Mesenchymal stem cell (in vitro differentiated cells and primary cell): Measurements from ENCODE around the gene OR2T1.
"Not testable (repeated sequence)": the region's sequence is repeated elsewhere in the genome, so short reads cannot be mapped to it uniquely, and the experiment has no call there.

Source experiments
- DNase-seq: peaks from one replicate; pipeline ENCODE4 v3.0.0-alpha.2; 2013
- H2AFZ ChIP-seq: one replicate; pipeline ENCODE4 v1.6.1; 2013; ENCODE audit warnings: low read depth, mild to moderate bottlenecking, control low read depth, inconsistent platforms, low read length, moderate library complexity
- H2AK5ac ChIP-seq: 2 replicates; pipeline ENCODE4 v1.6.1; 2013; ENCODE audit warnings: low read length, moderate library complexity, mild to moderate bottlenecking, inconsistent platforms; ENCODE audit not compliant: severe bottlenecking
- H2BK120ac ChIP-seq: one replicate; pipeline ENCODE4 v1.6.1; 2013; ENCODE audit warnings: low read depth, mild to moderate bottlenecking, inconsistent platforms, low read length, moderate library complexity
- H2BK12ac ChIP-seq, 2 experiments: one replicate each; pipeline ENCODE4 v1.6.1; 2013; ENCODE audit warnings: inconsistent platforms in 2 of 2, low read length in 2 of 2, mild to moderate bottlenecking in 2 of 2, moderate library complexity in 2 of 2, control low read depth in 1 of 2
- H2BK15ac ChIP-seq: one replicate; pipeline ENCODE4 v1.6.1; 2013; ENCODE audit warnings: mild to moderate bottlenecking, low read depth, inconsistent platforms; ENCODE audit not compliant: poor library complexity, severe bottlenecking
- H2BK5ac ChIP-seq: 2 replicates; pipeline ENCODE4 v1.6.1; 2013; ENCODE audit warnings: low read depth, mild to moderate bottlenecking, low read length, control low read depth, inconsistent platforms; ENCODE audit not compliant: poor library complexity, severe bottlenecking
- H3K14ac ChIP-seq, 2 experiments: one replicate each; pipeline ENCODE4 v1.6.1; 2013; ENCODE audit warnings: inconsistent platforms in 2 of 2, low read length in 2 of 2, control low read depth in 1 of 2, mild to moderate bottlenecking in 1 of 2, moderate library complexity in 1 of 2
- H3K18ac ChIP-seq, 2 experiments: one replicate each; pipeline ENCODE4 v1.6.1; 2013; ENCODE audit warnings: inconsistent platforms in 2 of 2, low read length in 2 of 2, control low read depth in 1 of 2, low read depth in 1 of 2, mild to moderate bottlenecking in 1 of 2
- H3K23ac ChIP-seq, 2 experiments: one replicate each; pipeline ENCODE4 v1.6.1; 2013; ENCODE audit warnings: inconsistent platforms in 2 of 2, low read length in 2 of 2, mild to moderate bottlenecking in 2 of 2, moderate library complexity in 2 of 2, control low read depth in 1 of 2
- H3K27ac ChIP-seq: 2 replicates; pipeline ENCODE4 v1.5.1; 2013; ENCODE audit warnings: mild to moderate bottlenecking, moderate library complexity, low read length, control low read depth, inconsistent platforms; ENCODE audit not compliant: poor library complexity, severe bottlenecking
- H3K27me3 ChIP-seq, 2 experiments: 2 replicates each; pipeline versions ENCODE4 v1.6.1 to v1.7.0; 2013; ENCODE audit warnings: low read length in 2 of 2, mild to moderate bottlenecking in 2 of 2, moderate library complexity in 2 of 2, control low read depth in 1 of 2, inconsistent platforms in 1 of 2; ENCODE audit not compliant: control insufficient read depth in 1 of 2, insufficient read depth in 1 of 2
- H3K36me3 ChIP-seq, 2 experiments: 2 replicates each; pipeline versions ENCODE4 v1.6.1 to v1.7.0; 2013; ENCODE audit warnings: low read length in 2 of 2, control low read depth in 1 of 2, inconsistent platforms in 1 of 2, low read depth in 1 of 2, mild to moderate bottlenecking in 1 of 2; ENCODE audit not compliant: insufficient read depth in 2 of 2, control insufficient read depth in 1 of 2
- H3K4ac ChIP-seq, 2 experiments: one replicate each; pipeline ENCODE4 v1.6.1; 2013; ENCODE audit warnings: inconsistent platforms in 2 of 2, low read length in 2 of 2, mild to moderate bottlenecking in 2 of 2, moderate library complexity in 2 of 2, control low read depth in 1 of 2, low read depth in 1 of 2
- H3K4me1 ChIP-seq: 2 replicates; pipeline ENCODE4 v1.6.1; 2013; ENCODE audit warnings: low read depth, low read length, control low read depth; ENCODE audit not compliant: control insufficient read depth, insufficient read depth
- H3K4me2 ChIP-seq: 2 replicates; pipeline ENCODE4 v1.6.1; 2013; ENCODE audit warnings: low read length, mild to moderate bottlenecking, inconsistent platforms; ENCODE audit not compliant: poor library complexity, severe bottlenecking
- H3K4me3 ChIP-seq, 2 experiments: 2 replicates each; pipeline versions ENCODE4 v1.5.1 to v1.7.0; 2013; ENCODE audit warnings: low read length in 2 of 2, mild to moderate bottlenecking in 2 of 2, control low read depth in 1 of 2, low read depth in 1 of 2; ENCODE audit not compliant: insufficient read depth in 1 of 2
- H3K79me1 ChIP-seq: replicated peaks from 2 replicates; pipeline ENCODE4 v1.6.1; 2013; ENCODE audit warnings: mild to moderate bottlenecking, control low read depth, low read length, inconsistent platforms; ENCODE audit not compliant: poor library complexity, severe bottlenecking
- H3K9ac ChIP-seq: 2 replicates; pipeline ENCODE4 v1.7.0; 2013; ENCODE audit warnings: mild to moderate bottlenecking, low read length, moderate library complexity
- H3K9me3 ChIP-seq: 2 replicates; pipeline ENCODE4 v1.7.0; 2013; ENCODE audit warnings: mild to moderate bottlenecking, low read length; ENCODE audit not compliant: control insufficient read depth
- H4K8ac ChIP-seq: one replicate; pipeline ENCODE4 v1.6.1; 2013; ENCODE audit warnings: inconsistent platforms, mild to moderate bottlenecking, low read length, moderate library complexity
- H4K91ac ChIP-seq: one replicate; pipeline ENCODE4 v1.6.1; 2013; ENCODE audit warnings: mild to moderate bottlenecking, low read length, inconsistent platforms
- WGBS: methylation state at CpG from one replicate; pipeline ENCODE4 v1.1.7; 2013; ENCODE audit warnings: mixed read lengths; 5-methylcytosine and 5-hydroxymethylcytosine counted together

Gene OR2T1

DNA sequence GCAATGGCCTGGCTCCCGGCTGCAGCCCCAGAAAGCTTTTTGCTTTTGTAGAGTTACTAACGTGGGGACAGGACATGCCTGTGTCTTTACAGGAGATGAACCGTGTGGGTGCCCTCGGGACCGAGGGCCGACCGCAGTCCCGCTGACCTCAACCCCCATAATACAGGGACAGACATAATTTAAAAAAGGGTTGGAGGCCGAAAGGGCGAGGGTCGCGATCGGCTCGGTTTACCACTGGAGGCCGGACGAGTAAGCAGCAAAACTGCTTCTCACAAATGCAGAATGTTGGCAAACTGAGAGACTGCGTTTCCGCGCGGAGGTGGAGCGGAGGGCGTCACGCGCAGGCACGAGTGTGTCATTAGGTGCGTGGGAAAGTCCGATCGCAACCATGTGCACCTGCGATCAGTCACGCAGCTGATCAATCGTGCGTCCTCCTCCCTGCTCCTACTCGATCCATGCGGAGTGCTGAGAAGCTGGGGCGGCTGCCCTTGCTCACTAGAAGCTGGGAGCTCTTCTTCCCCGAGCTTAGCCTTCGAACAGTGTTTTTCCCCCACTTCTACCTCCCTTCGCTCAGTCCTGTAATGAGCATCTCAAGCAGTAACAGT is 31.1 kb downstream of the OR2T1 start:
- not testable (repeated sequence) for H3K18ac ChIP-seq, H3K23ac ChIP-seq, H2BK15ac ChIP-seq, H3K4me3 ChIP-seq, H3K4ac ChIP-seq, H3K4me1 ChIP-seq, H3K14ac ChIP-seq, H2AK5ac ChIP-seq, H3K9me3 ChIP-seq, H3K79me1 ChIP-seq, H4K91ac ChIP-seq, H3K9ac ChIP-seq, DNase-seq, H2BK5ac ChIP-seq, H2BK12ac ChIP-seq, H3K4me2 ChIP-seq, H2AFZ ChIP-seq, H3K27ac ChIP-seq, H2BK120ac ChIP-seq, H4K8ac ChIP-seq, H3K27me3 ChIP-seq, H3K36me3 ChIP-seq
- WGBS: 93% methylated on average over 28 of the region's 38 CpGs

DNA sequence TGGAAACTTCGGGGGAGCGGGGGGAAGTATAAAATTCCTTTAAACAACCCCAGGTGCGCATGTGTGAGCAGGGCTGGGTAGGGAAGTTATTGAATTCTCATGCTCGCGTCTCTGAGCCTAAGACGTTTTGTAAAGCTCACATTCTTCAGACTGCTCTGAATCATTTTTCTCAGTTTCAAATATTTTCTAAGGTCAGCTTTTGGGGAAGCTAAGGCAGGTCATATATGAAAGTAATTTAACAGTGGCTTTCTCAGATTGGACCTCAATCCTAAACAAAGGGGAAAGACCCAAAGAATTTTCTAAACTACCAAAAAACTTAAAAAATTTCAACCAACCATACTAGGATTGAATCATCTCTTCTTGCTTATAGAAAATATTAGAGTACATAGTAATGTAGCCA is 32.1 kb downstream of the OR2T1 start:
- no CpG with 5 or more reads among the region's 6 CpGs for WGBS
- not testable (repeated sequence) for H3K27me3 ChIP-seq, H4K8ac ChIP-seq, H2BK120ac ChIP-seq, H3K14ac ChIP-seq, H3K36me3 ChIP-seq, H2AFZ ChIP-seq, H3K27ac ChIP-seq, H3K4me1 ChIP-seq, H3K9ac ChIP-seq, H3K4ac ChIP-seq, H2AK5ac ChIP-seq, H2BK5ac ChIP-seq, DNase-seq, H2BK15ac ChIP-seq, H4K91ac ChIP-seq, H3K4me2 ChIP-seq, H3K23ac ChIP-seq, H3K9me3 ChIP-seq, H3K4me3 ChIP-seq, H2BK12ac ChIP-seq, H3K18ac ChIP-seq, H3K79me1 ChIP-seq

DNA sequence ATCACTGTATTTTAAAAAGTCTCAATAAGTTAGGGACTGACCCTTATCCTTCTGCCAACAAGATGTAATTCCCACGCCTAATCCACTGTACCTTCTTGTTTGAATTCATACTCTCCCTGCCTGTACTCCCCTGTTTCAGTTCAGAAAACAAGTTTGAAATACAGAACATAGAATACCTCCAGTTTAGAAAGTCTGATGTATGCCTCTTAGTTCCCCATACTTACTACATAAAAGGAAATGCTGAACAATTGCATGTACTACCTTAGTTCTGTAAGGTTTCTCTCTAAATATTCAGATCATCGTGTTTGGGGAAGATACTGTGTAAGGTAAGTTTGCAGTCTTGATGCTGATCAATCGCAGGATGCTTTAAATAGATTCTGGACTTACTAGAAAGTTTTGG is 33.5 kb downstream of the OR2T1 start:
- not testable (repeated sequence) for H3K36me3 ChIP-seq, H3K4ac ChIP-seq, H3K9me3 ChIP-seq, H3K14ac ChIP-seq, H2BK12ac ChIP-seq, H2BK5ac ChIP-seq, H3K27me3 ChIP-seq, H2AFZ ChIP-seq, H3K18ac ChIP-seq, H4K91ac ChIP-seq, H3K79me1 ChIP-seq, H3K4me3 ChIP-seq, H3K9ac ChIP-seq, DNase-seq, H2BK15ac ChIP-seq, H4K8ac ChIP-seq, H3K4me2 ChIP-seq, H2AK5ac ChIP-seq, H2BK120ac ChIP-seq, H3K4me1 ChIP-seq, H3K27ac ChIP-seq, H3K23ac ChIP-seq
- WGBS: 49% methylated on average over 3 of the region's 3 CpGs

DNA sequence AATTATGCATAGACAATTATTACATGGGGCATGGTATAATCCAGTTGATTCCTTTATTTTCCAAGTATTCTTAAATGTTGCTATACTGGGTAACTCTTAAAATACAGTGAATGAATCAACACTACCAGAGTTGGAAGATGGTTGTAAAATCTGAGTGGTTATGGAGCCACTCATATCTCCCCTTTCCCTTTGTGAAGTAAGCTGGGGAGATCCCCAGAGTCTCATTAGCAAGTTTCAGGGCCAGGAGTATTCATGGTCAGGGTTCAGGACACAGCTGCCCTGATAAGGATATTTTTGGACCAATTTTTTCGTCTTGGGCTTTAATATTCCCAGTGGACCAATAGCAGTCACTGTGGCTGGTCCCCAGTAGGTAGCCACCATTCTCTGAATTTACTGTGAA is 35.8 kb downstream of the OR2T1 start:
- not testable (repeated sequence) for H3K27me3 ChIP-seq, H3K9me3 ChIP-seq, H3K27ac ChIP-seq, H4K8ac ChIP-seq, DNase-seq, H3K18ac ChIP-seq, H3K4me1 ChIP-seq, H3K36me3 ChIP-seq, H3K9ac ChIP-seq, H2BK12ac ChIP-seq, H2BK5ac ChIP-seq, H3K4me2 ChIP-seq, H3K4ac ChIP-seq, H3K23ac ChIP-seq, H3K14ac ChIP-seq, H4K91ac ChIP-seq, H2AFZ ChIP-seq, H2BK15ac ChIP-seq, H3K79me1 ChIP-seq, H3K4me3 ChIP-seq, H2BK120ac ChIP-seq, H2AK5ac ChIP-seq
- 29% methylated on average over 1 of the region's 1 CpG for WGBS
